Right lobe of liver (tissue), 6 donors: ENCODE data around the gene MS4A4A. TPM values are rescaled to one million over a fixed set of nuclear protein-coding genes. Genes with fewer than 3 reads are reported as not detected.

Source experiments
- ATAC-seq, 4 donors: fragments of 200-7000 bp; cut with Tn5 transposase; one replicate each; pipeline ENCODE4 v1.9.1; 2020; ENCODE audit warnings: mild to moderate bottlenecking in 4 of 4, moderate library complexity in 4 of 4
- DNase-seq, 3 donors: peaks; one replicate each; pipeline ENCODE4 v3.0.0-alpha.2; 2020
- H3K27ac ChIP-seq, 3 donors: fragments of 200-600 bp; one replicate each; pipeline ENCODE4 v1.8.0; 2022
- H3K27me3 ChIP-seq, 2 donors: fragments of 200-600 bp; one replicate each; pipeline ENCODE4 v1.8.0; 2022
- H3K36me3 ChIP-seq, 4 donors: fragments of 200-600 bp; sonication (generic) in 1 of 4; one replicate each; pipeline versions ENCODE4 v1.5.1 to v1.8.0; 2017 to 2022; ENCODE audit warnings: control low read depth in 1 of 4
- H3K4me1 ChIP-seq, 4 donors: fragments of 200-600 bp; sonication (generic) in 1 of 4; one replicate each; pipeline versions ENCODE4 v1.5.1 to v1.8.0; 2017 to 2022; ENCODE audit warnings: control low read depth in 1 of 4
- H3K4me3 ChIP-seq, 3 donors: fragments of 200-600 bp; one replicate each; pipeline ENCODE4 v1.8.0; 2022
- H3K9me3 ChIP-seq, 4 donors: fragments of 200-600 bp; sonication (generic) in 1 of 4; one replicate each; pipeline versions ENCODE4 v1.5.1 to v1.8.0; 2017 to 2022; ENCODE audit warnings: control low read depth in 1 of 4
- CTCF ChIP-seq, 4 donors: fragments of 200-600 bp in 3 of 4; fragments of 450-650 bp in 1 of 4; IDR thresholded peaks; one replicate each; pipeline versions ENCODE4 v1.5.1 to v1.8.0; 2016 to 2022; ENCODE audit warnings: antibody characterized with exemption in 4 of 4, mild to moderate bottlenecking in 2 of 4
- POLR2A ChIP-seq: fragments of 450-650 bp; IDR thresholded peaks from one replicate; pipeline ENCODE4 v1.6.1; 2017; ENCODE audit warnings: antibody characterized with exemption, mild to moderate bottlenecking
- WGBS: methylation state at CpG from one replicate; pipeline ENCODE4 v1.1.6; 2018; ENCODE audit warnings: low coverage, low lambda C conversion rate; ENCODE audit not compliant: insufficient coverage; ENCODE audit errors: missing lambda C conversion rate; 5-methylcytosine and 5-hydroxymethylcytosine counted together
- intact Hi-C, 2 donors: fragments of 100-400 bp; cut with DNase I; formaldehyde crosslinking; loops; one replicate each; pipeline versions ENCODE4 v1.11.2 to v1.14.1; 2022
- total RNA-seq, 6 experiments: library from RNA; depleted of rRNA in 2 of 6; stranded (reverse); fragments of >200 nt in 2 of 6; fragmentation: NEBNext Ultra II Directional in 3 of 6; extraction: Animal tissue kit (Norgen Biotek cat#: 25700) in 3 of 6; gene quantifications; one replicate each; pipeline versions ENCODE4 v1.1.0 to v1.2.4, GENCODE V29; 2016 to 2023
- donor health status: DM: no; HTN: yes; CAD: no.
- donor health status: DM: no; HTN: no; CAD: no.
- donor health status: DM: no; HTN: no; CAD: no.
- donor health status: DM: no; HTN: yes; CAD: no.
- donor health status: DM: no; HTN: yes; CAD: no.

MS4A4A gene
- total RNA-seq, 6 experiments from 2014 or later: 5.2 to 13.0 (median 9.0) TPM

GRCh38 chr11:60261014-60261413 is 19.5 kb upstream of the MS4A4A start:
- no peaks in the 10 kb centered on the region for H3K9me3 ChIP-seq
- TF ChIP-seq CTCF (IDR thresholded peaks at IDR 0.05): no peak
- TF ChIP-seq POLR2A: no peak
- no peaks in the 10 kb centered on the region for H3K4me1 ChIP-seq
- DNase-seq (no peak), ATAC-seq (no peak)
- WGBS: 75% methylated on average over 4 of the region's 4 CpGs
- no peak overlapping the region for H3K4me3 ChIP-seq
- no peaks in the 10 kb centered on the region for H3K27me3 ChIP-seq
- no peaks in the 10 kb centered on the region for H3K36me3 ChIP-seq
- intact Hi-C loops: no loop called here
- no peak overlapping the region for H3K27ac ChIP-seq

- WGBS: 24% methylated on average over 2 of the region's 4 CpGs
- H3K4me3 ChIP-seq: no peak overlapping the region
- no peak overlapping the region for H3K27ac ChIP-seq
- TF ChIP-seq CTCF (IDR thresholded peaks at IDR 0.05) (no peak), POLR2A (no peak)
- no peaks in the 10 kb centered on the region for H3K4me1 ChIP-seq
- no peaks in the 10 kb centered on the region for H3K36me3 ChIP-seq
- H3K9me3 ChIP-seq: no peaks in the 10 kb centered on the region
- ATAC-seq (peak; percentile 43 to 61 (median 55)), DNase-seq (no peak)
- H3K27me3 ChIP-seq: no peaks in the 10 kb centered on the region
- intact Hi-C loops: no loop called here
Measured at GRCh38 chr11:60263402-60263801, 17.1 kb upstream of the MS4A4A start.

- Histone ChIP-seq H3K27ac (no peak overlapping the region), H3K27me3 (no peaks in the 10 kb centered on the region), H3K4me3 (no peak overlapping the region), H3K4me1 (no peaks in the 10 kb centered on the region), H3K36me3 (no peaks in the 10 kb centered on the region), H3K9me3 (no peaks in the 10 kb centered on the region)
- DNase-seq: no peak
- TF ChIP-seq CTCF (IDR thresholded peaks at IDR 0.05) (no peak), POLR2A (no peak)
- 50% methylated on average over 2 of the region's 5 CpGs for WGBS
- intact Hi-C loops: no loop called here
- no peak for ATAC-seq
Measured at GRCh38 chr11:60264644-60265043, 15.8 kb upstream of the MS4A4A start.

- Histone ChIP-seq H3K4me3 (no peak overlapping the region), H3K36me3 (no peaks in the 10 kb centered on the region), H3K27me3 (no peaks in the 10 kb centered on the region), H3K9me3 (peaks cover 0 to 7% (median 0%) of the 10 kb centered on the region in 4 donors), H3K27ac (no peak overlapping the region), H3K4me1 (no peaks in the 10 kb centered on the region)
- TF ChIP-seq POLR2A: no peak
- peak; percentile 70 to 80 (median 76) for TF ChIP-seq CTCF (IDR thresholded peaks at IDR 0.05)
- intact Hi-C loops: no loop called here
- 17% methylated on average over 4 of the region's 4 CpGs for WGBS
- ATAC-seq (peak; percentile 82 to 92 (median 86)), DNase-seq (no peak)
Measured at GRCh38 chr11:60265373-60266214, 14.9 kb upstream of the MS4A4A start.
